NT2/D1 (cell line): ENCODE measurements around the gene IQSEC3.

ENCODE experiments used
- DNase-seq: peaks from one replicate; pipeline ENCODE4 v3.0.0-alpha.2; 2011; ENCODE audit warnings: low read depth, low spot score
- H3K27me3 ChIP-seq: 2 replicates; pipeline ENCODE4 v1.6.0; 2011; ENCODE audit warnings: mild to moderate bottlenecking; ENCODE audit not compliant: insufficient read length, insufficient read depth
- H3K36me3 ChIP-seq: 2 replicates; pipeline ENCODE4 v1.6.1; 2011; ENCODE audit warnings: mild to moderate bottlenecking, low read length, mixed read lengths; ENCODE audit not compliant: insufficient read depth, insufficient read length
- H3K4me1 ChIP-seq: 2 replicates; pipeline ENCODE4 v1.5.1; 2011; ENCODE audit not compliant: insufficient read depth, insufficient read length
- H3K4me3 ChIP-seq: 2 replicates; pipeline ENCODE4 v1.5.1; 2011; ENCODE audit warnings: low read depth; ENCODE audit not compliant: insufficient read length
- H3K9ac ChIP-seq: 2 replicates; pipeline ENCODE4 v1.6.0; 2011; ENCODE audit warnings: low read depth; ENCODE audit not compliant: insufficient read length
- H3K9me3 ChIP-seq: 2 replicates; pipeline ENCODE4 v1.5.1; 2011; ENCODE audit warnings: mild to moderate bottlenecking, low read length; ENCODE audit not compliant: insufficient read depth
- SUZ12 ChIP-seq: IDR thresholded peaks from 2 replicates; pipeline ENCODE4 v1.6.1; 2011; ENCODE audit not compliant: insufficient read length, insufficient read depth; ENCODE audit errors: extremely low read depth
- YY1 ChIP-seq: IDR thresholded peaks from 2 replicates; pipeline ENCODE4 v1.6.1; 2011; ENCODE audit not compliant: insufficient read length, insufficient read depth
- ZNF274 ChIP-seq: IDR thresholded peaks from 2 replicates; pipeline ENCODE4 v1.6.1; 2011; ENCODE audit warnings: mild to moderate bottlenecking, low read depth, low read length

The IQSEC3 gene

DNA sequence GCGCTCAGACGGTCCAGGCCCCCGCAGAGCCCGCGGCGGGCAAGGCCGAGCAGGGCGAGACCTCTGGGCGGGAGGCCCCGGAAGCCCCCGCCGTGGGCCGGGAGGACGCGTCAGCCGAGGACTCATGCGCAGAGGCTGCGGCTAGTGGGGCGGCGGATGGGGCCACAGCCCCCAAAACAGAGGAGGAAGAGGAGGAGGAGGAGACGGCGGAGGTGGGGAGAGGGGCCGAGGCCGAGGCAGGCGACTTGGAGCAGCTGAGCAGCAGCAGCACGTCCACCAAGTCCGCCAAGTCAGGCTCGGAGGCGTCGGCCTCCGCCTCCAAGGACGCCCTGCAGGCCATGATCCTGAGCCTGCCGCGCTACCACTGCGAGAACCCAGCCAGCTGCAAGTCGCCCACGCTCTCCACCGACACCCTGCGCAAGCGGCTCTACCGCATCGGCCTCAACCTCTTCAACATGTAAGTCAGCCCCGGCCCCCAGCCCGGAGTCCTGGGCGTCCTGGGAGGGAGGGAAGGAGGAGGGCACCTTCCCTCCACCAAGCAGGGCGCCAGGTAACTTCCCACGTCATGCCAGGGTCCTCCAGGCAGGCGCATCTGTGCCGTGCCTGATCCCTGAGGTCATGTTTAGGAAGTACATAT lies 72.4 kb downstream of the IQSEC3 start:
- TF ChIP-seq YY1 (no peak), SUZ12 (no peak), ZNF274 (no peak)
- no peaks in the 10 kb centered on the region for H3K36me3 ChIP-seq
- no peak for DNase-seq
- H3K9me3 ChIP-seq: no peaks in the 10 kb centered on the region
- H3K4me1 ChIP-seq: peaks cover 42% of the 10 kb centered on the region
- no peak overlapping the region for H3K4me3 ChIP-seq
- H3K27me3 ChIP-seq: no peaks in the 10 kb centered on the region
- H3K9ac ChIP-seq: peak overlapping the region; percentile 23

DNA sequence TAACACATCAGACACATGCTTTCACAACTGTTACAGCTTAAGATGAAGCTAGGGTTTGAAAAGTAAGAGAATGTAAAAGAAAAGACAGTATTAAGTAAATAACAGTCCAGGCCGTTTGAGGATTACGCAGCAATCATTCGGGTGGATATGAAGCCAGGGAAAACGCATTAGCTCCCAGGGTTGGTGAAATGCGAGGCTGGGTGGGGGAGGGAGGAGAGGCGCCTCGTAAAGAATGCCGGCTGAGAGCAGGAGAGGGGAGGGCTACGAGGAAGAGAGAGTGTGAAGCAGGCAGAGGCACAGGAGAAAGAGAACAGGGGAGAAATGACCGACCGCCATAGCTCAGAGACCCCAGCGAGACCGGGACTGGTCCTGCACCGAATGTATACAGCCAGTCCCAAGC lies 73.0 kb downstream of the IQSEC3 start:
- Histone ChIP-seq H3K4me3 (no peak overlapping the region), H3K27me3 (no peaks in the 10 kb centered on the region), H3K4me1 (peaks cover 46% of the 10 kb centered on the region), H3K36me3 (no peaks in the 10 kb centered on the region), H3K9me3 (no peaks in the 10 kb centered on the region), H3K9ac (peak overlapping the region; percentile 34)
- peak; percentile 82 for DNase-seq
- no peak for TF ChIP-seq YY1
- no peak for TF ChIP-seq SUZ12
- TF ChIP-seq ZNF274: no peak

DNA sequence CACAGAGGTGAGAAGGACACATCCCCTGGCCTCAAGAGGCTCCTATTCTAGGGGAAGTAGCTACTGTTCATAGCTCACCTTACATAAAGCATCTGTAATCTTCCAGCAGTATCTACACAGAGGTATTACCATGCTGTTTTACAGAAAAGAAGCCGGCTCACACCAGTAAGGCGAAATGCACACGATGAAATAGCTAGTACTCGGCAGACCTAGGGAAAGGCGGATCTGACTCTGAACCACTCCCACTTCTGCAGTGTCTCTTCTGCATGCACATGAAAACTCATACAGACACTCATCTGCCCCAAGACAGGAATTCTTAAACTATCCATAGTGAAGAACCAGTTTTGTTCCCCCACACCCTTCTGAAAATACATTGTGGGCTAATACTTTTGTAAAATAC lies 73.6 kb downstream of the IQSEC3 start:
- Histone ChIP-seq H3K36me3 (no peaks in the 10 kb centered on the region), H3K4me1 (peaks cover 46% of the 10 kb centered on the region), H3K27me3 (no peaks in the 10 kb centered on the region), H3K9me3 (no peaks in the 10 kb centered on the region), H3K9ac (no peak overlapping the region), H3K4me3 (no peak overlapping the region)
- TF ChIP-seq ZNF274 (no peak), SUZ12 (no peak), YY1 (no peak)
- DNase-seq: no peak

DNA sequence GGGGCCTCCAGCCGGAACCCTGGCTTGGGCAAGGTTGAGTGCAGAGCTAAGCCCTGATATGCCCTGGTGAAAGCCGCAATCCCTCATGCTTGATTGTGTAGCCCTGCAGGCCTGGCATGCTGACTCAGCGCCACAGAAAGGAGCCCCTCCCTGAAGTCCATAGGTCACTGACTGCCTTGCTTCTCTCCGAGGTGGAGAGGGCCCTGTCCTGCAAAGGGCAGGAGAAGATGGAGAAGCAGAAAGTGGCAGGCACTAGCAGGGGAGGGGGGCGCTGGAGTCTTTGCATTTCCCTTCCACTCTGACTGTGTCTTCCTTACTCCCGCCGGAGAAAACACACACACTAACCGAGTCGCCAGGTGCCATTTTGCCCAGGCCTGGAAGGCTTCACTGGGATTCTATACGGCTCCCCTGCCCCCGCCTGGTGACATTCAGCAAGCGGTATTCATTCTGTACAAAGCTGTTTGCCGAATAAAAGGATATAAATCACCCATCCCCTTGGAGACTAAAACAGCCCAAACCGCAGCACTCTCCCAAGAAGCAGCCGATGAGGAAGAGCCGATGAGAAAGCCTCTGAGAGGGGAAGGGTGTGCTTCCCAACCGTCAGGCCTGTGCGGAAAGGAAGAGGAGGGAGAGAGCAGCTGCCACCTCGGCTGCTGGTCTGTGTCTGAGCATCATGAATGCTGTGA lies 77.5 kb downstream of the IQSEC3 start:
- H3K4me3 ChIP-seq: no peak overlapping the region
- no peak for DNase-seq
- no peaks in the 10 kb centered on the region for H3K9me3 ChIP-seq
- H3K9ac ChIP-seq: peak overlapping the region; percentile 6
- no peaks in the 10 kb centered on the region for H3K27me3 ChIP-seq
- no peaks in the 10 kb centered on the region for H3K36me3 ChIP-seq
- TF ChIP-seq SUZ12 (no peak), YY1 (no peak), ZNF274 (no peak)
- peaks cover 59% of the 10 kb centered on the region for H3K4me1 ChIP-seq

DNA sequence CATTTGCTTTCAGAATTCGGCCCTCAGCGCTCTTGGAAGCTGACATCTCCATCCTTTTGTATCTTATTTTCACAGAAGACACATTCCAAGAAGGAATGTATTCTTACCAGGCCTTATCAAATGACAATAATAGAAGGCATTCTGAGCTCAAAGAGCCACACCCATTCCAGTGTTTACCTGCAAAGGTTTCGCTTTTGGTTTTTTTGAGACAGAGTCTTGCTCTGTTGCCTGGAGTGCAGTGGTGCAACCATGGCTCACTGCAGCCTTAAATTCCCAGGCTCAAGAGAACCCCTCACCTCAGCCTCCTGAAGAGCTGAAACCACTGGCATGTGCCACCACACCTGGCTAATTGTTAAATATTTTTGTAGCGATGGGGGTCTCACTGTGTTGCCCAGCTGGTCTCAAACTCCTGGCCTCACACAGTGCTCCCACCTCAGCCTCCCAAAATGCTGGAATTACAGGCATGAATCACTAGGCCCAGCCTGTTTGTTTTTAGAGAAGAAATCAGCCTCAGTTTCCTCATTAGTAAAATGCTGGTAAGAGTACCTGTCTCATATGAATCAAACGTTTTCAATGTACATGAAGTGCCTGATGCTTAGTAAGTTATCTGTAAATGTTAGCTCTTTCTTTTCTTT lies 78.2 kb downstream of the IQSEC3 start:
- Histone ChIP-seq H3K27me3 (no peaks in the 10 kb centered on the region), H3K9me3 (no peaks in the 10 kb centered on the region), H3K36me3 (no peaks in the 10 kb centered on the region), H3K4me3 (no peak overlapping the region), H3K9ac (no peak overlapping the region), H3K4me1 (peaks cover 62% of the 10 kb centered on the region)
- TF ChIP-seq ZNF274 (no peak), YY1 (no peak), SUZ12 (no peak)
- no peak for DNase-seq

DNA sequence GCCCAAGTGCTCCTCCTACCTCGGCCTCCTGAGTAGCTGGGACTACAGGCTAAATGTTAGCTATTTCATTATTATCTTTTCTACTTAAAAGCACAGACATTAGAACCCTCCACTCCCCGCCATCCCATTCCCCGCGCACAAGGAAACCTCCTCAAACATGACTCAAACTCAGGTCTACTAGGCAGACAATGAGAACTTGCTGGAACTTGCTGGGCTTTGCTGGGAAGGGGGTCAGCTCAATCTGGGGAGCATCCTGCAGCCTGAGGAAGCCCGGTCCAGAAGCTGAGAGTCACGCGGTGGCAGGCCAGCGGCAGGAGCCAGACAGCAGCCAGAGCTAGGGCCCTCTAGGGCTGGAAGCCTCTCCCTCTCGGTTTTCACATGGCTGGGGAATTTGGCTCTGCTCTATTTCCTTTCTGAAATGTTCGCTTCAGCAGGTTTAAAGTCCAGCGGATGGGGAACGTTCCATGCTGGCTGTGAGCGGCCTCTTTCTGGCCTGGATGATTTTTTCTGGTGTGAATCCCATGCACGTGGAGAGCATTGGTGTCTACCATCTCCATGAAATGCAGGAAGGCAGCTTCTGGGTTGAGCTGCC lies 78.9 kb downstream of the IQSEC3 start:
- TF ChIP-seq YY1 (no peak), ZNF274 (no peak), SUZ12 (no peak)
- Histone ChIP-seq H3K36me3 (no peaks in the 10 kb centered on the region), H3K4me1 (peaks cover 60% of the 10 kb centered on the region), H3K9ac (no peak overlapping the region), H3K4me3 (no peak overlapping the region), H3K27me3 (no peaks in the 10 kb centered on the region), H3K9me3 (no peaks in the 10 kb centered on the region)
- DNase-seq: no peak

DNA sequence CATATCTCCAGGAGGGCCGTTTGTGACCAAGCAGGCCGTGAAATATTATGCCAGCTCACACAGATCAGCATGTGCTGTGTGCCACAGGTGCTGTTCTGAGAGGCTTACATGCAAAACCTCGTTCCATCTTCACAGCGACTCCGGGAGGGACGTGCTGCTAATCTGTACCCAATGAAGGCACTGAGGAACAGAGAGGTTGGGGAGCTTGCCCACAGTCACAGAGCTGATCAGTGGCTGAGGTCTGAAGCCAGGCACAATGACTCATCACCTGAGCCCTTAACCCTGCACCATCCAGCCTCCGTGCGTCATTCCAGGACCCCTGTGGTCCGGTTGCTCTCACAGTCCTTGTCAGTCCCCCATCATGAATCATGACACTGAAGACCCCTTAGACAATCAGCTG lies 80.7 kb downstream of the IQSEC3 start:
- no peaks in the 10 kb centered on the region for H3K27me3 ChIP-seq
- no peak overlapping the region for H3K9ac ChIP-seq
- H3K4me3 ChIP-seq: no peak overlapping the region
- H3K4me1 ChIP-seq: peaks cover 51% of the 10 kb centered on the region
- no peaks in the 10 kb centered on the region for H3K9me3 ChIP-seq
- TF ChIP-seq ZNF274 (no peak), YY1 (no peak), SUZ12 (no peak)
- DNase-seq: no peak
- no peaks in the 10 kb centered on the region for H3K36me3 ChIP-seq
